Ishikawa (cell line): ENCODE measurements around the gene TENT5A.

Source experiments
- CEBPB ChIP-seq: IDR thresholded peaks from 2 replicates; pipeline ENCODE4 v1.6.1; 2012
- CREB1 ChIP-seq: IDR thresholded peaks from 2 replicates; pipeline ENCODE4 v1.6.1; 2012; ENCODE audit warnings: low read depth
- EP300 ChIP-seq: IDR thresholded peaks from 2 replicates; pipeline ENCODE4 v1.6.1; 2012; ENCODE audit warnings: borderline replicate concordance
- FOXM1 ChIP-seq: IDR thresholded peaks from 2 replicates; pipeline ENCODE4 v1.6.1; 2012; ENCODE audit warnings: low read depth, borderline replicate concordance
- MAX ChIP-seq: IDR thresholded peaks from 2 replicates; pipeline ENCODE4 v1.6.1; 2012
- NFIC ChIP-seq: IDR thresholded peaks from 2 replicates; pipeline ENCODE4 v1.6.1; 2012
- RAD21 ChIP-seq: IDR thresholded peaks from 2 replicates; pipeline ENCODE4 v1.6.1; 2012; ENCODE audit warnings: low read depth
- REST ChIP-seq: IDR thresholded peaks from 2 replicates; pipeline ENCODE4 v1.6.1; 2012; ENCODE audit warnings: low read depth, mild to moderate bottlenecking
- TEAD4 ChIP-seq: IDR thresholded peaks from 2 replicates; pipeline ENCODE4 v1.6.1; 2012
- USF1 ChIP-seq: IDR thresholded peaks from 2 replicates; pipeline ENCODE4 v1.6.1; 2012

- no peak for TF ChIP-seq TEAD4
- TF ChIP-seq RAD21, result no peak
- no peak for TF ChIP-seq USF1
- TF ChIP-seq FOXM1, result no peak
- TF ChIP-seq NFIC, result no peak
- TF ChIP-seq MAX, result no peak
- TF ChIP-seq CEBPB, result no peak
- TF ChIP-seq CREB1, result no peak
- no peak for TF ChIP-seq EP300
- TF ChIP-seq REST, result no peak
Observed at GRCh38 chr6:81756690-81757089, 4.2 kb upstream of the TENT5A start.
